Stimulated activated CD4-positive, alpha-beta T cell treated with anti-CD3 and anti-CD28 coated beads, TNF-alpha, amount 100 ng/mL, for 4 hours (primary cell): ENCODE measurements around the gene NBR1.
A peak's percentile ranks its signal among the peaks of the same experiment; 100 is the strongest.
"Not testable (repeated sequence)": the region's sequence is repeated elsewhere in the genome, so short reads cannot be mapped to it uniquely, and the experiment has no call there.

Experiments used
- DNase-seq, 3 experiments: peaks; one replicate each; pipeline ENCODE4 v3.0.0-alpha.2; 2020; ENCODE audit warnings: low read depth in 3 of 3

Gene NBR1

GRCh38 chr17:43216369-43216761, 45.4 kb downstream of the NBR1 start:
- DNase-seq, result no peak

- DNase-seq, result no peak
These were observed 46.0 kb downstream of the NBR1 start for GRCh38 chr17:43216762-43217613.

- no peak for DNase-seq
These were observed 46.6 kb downstream of the NBR1 start for GRCh38 chr17:43217614-43218087.

- no peak for DNase-seq
These were observed 48.0 kb downstream of the NBR1 start for GRCh38 chr17:43219001-43219400.

GRCh38 chr17:43219746-43220380, 48.8 kb downstream of the NBR1 start:
- DNase-seq, result no peak

- DNase-seq, result no peak
These were observed 49.6 kb downstream of the NBR1 start for GRCh38 chr17:43220511-43221125.

- no peak for DNase-seq
These were observed 53.2 kb downstream of the NBR1 start for GRCh38 chr17:43224146-43224705.

GRCh38 chr17:43226393-43226792, 55.4 kb downstream of the NBR1 start:
- no peak for DNase-seq

GRCh38 chr17:43228020-43228782, 57.2 kb downstream of the NBR1 start, which contains the start of gene CCDC200:
Gene CCDC200, minus strand, starts transcription at chr17:43228623. Its CDS starts 69 bp downstream, at chr17:43228554.
- DNase-seq, result not testable (repeated sequence)

GRCh38 chr17:43231205-43232020, 60.4 kb downstream of the NBR1 start:
- DNase-seq, result not testable (repeated sequence)

- peak in 1 of 3 experiments; percentile 21 for DNase-seq
These were observed 61.1 kb downstream of the NBR1 start for GRCh38 chr17:43232021-43232699.

GRCh38 chr17:43233263-43233662, 62.2 kb downstream of the NBR1 start:
- not testable (repeated sequence) for DNase-seq

- DNase-seq, result not testable (repeated sequence)
These were observed 62.9 kb downstream of the NBR1 start, which contains the start of gene RNU2-1 for GRCh38 chr17:43233877-43234276. Gene RNU2-1, minus strand, starts transcription at chr17:43233977.

GRCh38 chr17:43239597-43239996, 68.6 kb downstream of the NBR1 start:
- not testable (repeated sequence) for DNase-seq

- not testable (repeated sequence) for DNase-seq
These were observed 69.8 kb downstream of the NBR1 start for GRCh38 chr17:43240596-43241352.

- DNase-seq, result not testable (repeated sequence)
These were observed 75.4 kb downstream of the NBR1 start for GRCh38 chr17:43246456-43246855.
